ENCODE data around the gene KCNIP2. TPM values are rescaled to one million over a fixed set of nuclear protein-coding genes. Genes with fewer than 3 reads are reported as not detected.

KCNIP2 gene
- total and polyA plus RNA-seq, 2 of the 13 experiments (the other 11 are each of a cell fraction or from before 2014, with no cell fraction given): 0.42 to 0.70 TPM

GRCh38 chr10:101828766-101829551, 14.6 kb downstream of the KCNIP2 start:
- TF ChIP-seq ZNF615 (CRISPR knock-in tag; IDR thresholded peaks at IDR 0.05; ENCODE audit: borderline replicate concordance) (no peak), RARG (CRISPR knock-in tag; IDR thresholded peaks at IDR 0.05; ENCODE audit: low read depth) (no peak), KDM5A (IDR thresholded peaks at IDR 0.05; ENCODE audit: borderline replicate concordance, low read length) (no peak), ZNF616 (CRISPR knock-in tag; IDR thresholded peaks at IDR 0.05; ENCODE audit: low read depth) (no peak), ZNF576 (CRISPR knock-in tag; IDR thresholded peaks at IDR 0.05) (no peak)
- no peaks in the 10 kb centered on the region for H3K9me3 ChIP-seq (ENCODE audit: low read length)
- H4K20me1 ChIP-seq (ENCODE audit: insufficient read depth, low read length): no peaks in the 10 kb centered on the region
- BruUV-seq (replicated peaks): no TSS peak
- no peak overlapping the region for H3K4me2 ChIP-seq (ENCODE audit: low read depth, low read length)
- H3K79me2 ChIP-seq (ENCODE audit: insufficient read depth, low read length): no peaks in the 10 kb centered on the region
- no peak for ATAC-seq
- no peaks in the 10 kb centered on the region for H3K27me3 ChIP-seq (ENCODE audit: control insufficient read depth in 1 of 2, insufficient read depth in 2 of 2, low read length in 2 of 2)
- intact Hi-C loops (cut with micrococcal nuclease; ENCODE audit: unreplicated experiment) (no loop called here), in situ Hi-C loops (cut with HindIII; ENCODE audit: extremely low pct_ligation_motif_present, low pct_unique_long_range_greater_than_20kb) (no loop called here)
- ChIA-PET CTCF (ENCODE audit: low intra/inter-chr PET ratio, low total read pairs) (no interaction called here), POLR2A (no interaction called here)
- H3K27ac ChIP-seq (ENCODE audit: extremely low read length, insufficient read depth, low read length): no peak overlapping the region
- no peaks in the 10 kb centered on the region for H3K4me1 ChIP-seq (ENCODE audit: insufficient read depth, low read length)
- H2AFZ ChIP-seq (ENCODE audit: low read length): no peak overlapping the region
- no peak for FAIRE-seq
- H3K4me3 ChIP-seq (replicated peaks in 1 of 3; ENCODE audit: insufficient read depth in 1 of 3, low read depth in 2 of 3, low read length in 3 of 3): no peak overlapping the region
- no peak overlapping the region for H3K9ac ChIP-seq (ENCODE audit: insufficient read depth, low read depth, low read length)
- 95% methylated on average over 39 of the region's 39 CpGs for WGBS (ENCODE audit: low lambda C conversion rate)
- 0 out of 5 replicates have a peak, but pooled peaks cover 0 to 4% of the 10 kb centered on the region in 2 experiments for H3K36me3 ChIP-seq (replicated peaks in 1 of 2; ENCODE audit: control insufficient read depth in 1 of 2, insufficient read depth in 2 of 2, low read length in 2 of 2)
- DNase-seq (ENCODE audit: low spot score): no peak

GRCh38 chr10:101827919-101828600, 15.5 kb downstream of the KCNIP2 start:
- Histone ChIP-seq H3K79me2 (ENCODE audit: insufficient read depth, low read length) (no peaks in the 10 kb centered on the region), H3K9me3 (ENCODE audit: low read length) (no peaks in the 10 kb centered on the region), H3K36me3 (replicated peaks in 1 of 2; ENCODE audit: control insufficient read depth in 1 of 2, insufficient read depth in 2 of 2, low read length in 2 of 2) (peaks cover 0 to 4% of the 10 kb centered on the region in 2 experiments; a peak in 1 of 5 replicates), H2AFZ (ENCODE audit: low read length) (no peak overlapping the region), H3K4me3 (replicated peaks in 1 of 3; ENCODE audit: insufficient read depth in 1 of 3, low read depth in 2 of 3, low read length in 3 of 3) (no peak overlapping the region), H3K4me1 (ENCODE audit: insufficient read depth, low read length) (no peaks in the 10 kb centered on the region), H4K20me1 (ENCODE audit: insufficient read depth, low read length) (no peaks in the 10 kb centered on the region), H3K27me3 (ENCODE audit: control insufficient read depth in 1 of 2, insufficient read depth in 2 of 2, low read length in 2 of 2) (no peaks in the 10 kb centered on the region), H3K27ac (ENCODE audit: extremely low read length, insufficient read depth, low read length) (no peak overlapping the region), H3K9ac (ENCODE audit: insufficient read depth, low read depth, low read length) (no peak overlapping the region), H3K4me2 (ENCODE audit: low read depth, low read length) (no peak overlapping the region)
- intact Hi-C loops (cut with micrococcal nuclease; ENCODE audit: unreplicated experiment): no loop called here
- 95% methylated on average over 10 of the region's 10 CpGs for WGBS (ENCODE audit: low lambda C conversion rate)
- DNase-seq (ENCODE audit: low spot score) (no peak), ATAC-seq (no peak), FAIRE-seq (no peak)
- CTCF ChIA-PET (ENCODE audit: low intra/inter-chr PET ratio, low total read pairs): no interaction called here
- in situ Hi-C loops (cut with HindIII; ENCODE audit: extremely low pct_ligation_motif_present, low pct_unique_long_range_greater_than_20kb): no loop called here
- no TSS peak for BruUV-seq (replicated peaks)
- POLR2A ChIA-PET: no interaction called here
- TF ChIP-seq ZSCAN31 (CRISPR knock-in tag; IDR thresholded peaks at IDR 0.05; ENCODE audit: low read depth) (no peak), MAFF (IDR thresholded peaks at IDR 0.05; ENCODE audit: low read depth, low read length) (no peak), KLF6 (CRISPR knock-in tag; IDR thresholded peaks at IDR 0.05) (no peak), ZFP90 (CRISPR knock-in tag; IDR thresholded peaks at IDR 0.05; ENCODE audit: borderline replicate concordance) (no peak), ZBTB7A (CRISPR knock-in tag; IDR thresholded peaks at IDR 0.05) (no peak), ZNF704 (CRISPR knock-in tag; IDR thresholded peaks at IDR 0.05; ENCODE audit: borderline replicate concordance) (no peak), FOXO1 (CRISPR knock-in tag; IDR thresholded peaks at IDR 0.05) (no peak), HNRNPUL1 (IDR thresholded peaks at IDR 0.05; ENCODE audit: low read depth, low read length) (no peak), ZNF350 (CRISPR knock-in tag; IDR thresholded peaks at IDR 0.05; ENCODE audit: borderline replicate concordance, low read depth) (no peak), ZNF121 (CRISPR knock-in tag; IDR thresholded peaks at IDR 0.05) (no peak), SNRNP70 (IDR thresholded peaks at IDR 0.05; ENCODE audit: low read depth, low read length) (no peak)
